NK-92 (cell line): ENCODE data around the gene HOXC12.

ENCODE experiments used
- DNase-seq: peaks from one replicate; lab custom pipeline; 2025; ENCODE audit not compliant: unreplicated experiment; lab: John Stamatoyannopoulos, UW

Gene HOXC12

GRCh38 chr12:53995002-53995377 is 40.3 kb downstream of the HOXC12 start:
- no peak for DNase-seq

DNA sequence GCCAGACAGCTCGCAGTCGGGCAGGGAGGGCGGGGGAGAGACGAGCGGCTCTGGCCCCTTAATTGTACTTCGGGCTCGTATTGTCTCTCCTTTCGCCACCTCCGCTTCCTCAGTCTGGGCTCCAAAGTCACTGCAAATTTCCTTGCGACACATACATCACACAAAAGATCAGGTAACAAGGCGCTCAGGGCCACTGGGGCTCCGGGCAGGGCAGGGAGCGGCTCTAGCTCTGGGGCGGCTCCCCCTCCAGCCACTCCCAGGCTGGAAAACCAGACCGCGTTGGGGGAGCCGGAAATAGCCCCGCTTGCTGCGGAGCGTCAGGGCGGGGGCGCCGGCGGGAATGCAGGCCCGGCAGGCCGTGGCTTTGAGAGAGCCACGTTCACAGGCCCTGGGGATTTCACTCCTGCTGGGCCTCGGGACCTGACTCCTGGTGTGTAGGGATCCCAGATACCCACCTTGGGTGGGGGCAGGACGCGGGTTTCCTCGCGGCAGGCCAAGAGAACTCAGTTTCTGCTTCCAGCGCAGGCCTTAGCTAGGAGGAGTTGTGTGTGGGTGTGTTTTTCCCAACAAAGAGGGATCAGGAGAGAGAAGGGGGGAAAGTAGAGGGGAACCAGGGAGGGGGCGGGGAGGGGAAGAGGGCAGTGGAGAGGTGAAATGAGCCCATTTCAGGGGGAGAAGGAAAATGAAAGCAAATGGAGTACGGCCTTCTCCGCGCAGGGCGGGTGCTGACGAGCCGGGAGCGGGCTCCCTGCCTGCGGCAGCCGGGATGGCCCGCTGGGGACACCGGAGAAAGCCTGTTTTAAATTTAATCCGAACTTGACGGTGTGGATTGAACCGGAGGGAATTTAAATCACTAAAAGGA is 40.9 kb downstream of the HOXC12 start:
- DNase-seq, result no peak

DNA sequence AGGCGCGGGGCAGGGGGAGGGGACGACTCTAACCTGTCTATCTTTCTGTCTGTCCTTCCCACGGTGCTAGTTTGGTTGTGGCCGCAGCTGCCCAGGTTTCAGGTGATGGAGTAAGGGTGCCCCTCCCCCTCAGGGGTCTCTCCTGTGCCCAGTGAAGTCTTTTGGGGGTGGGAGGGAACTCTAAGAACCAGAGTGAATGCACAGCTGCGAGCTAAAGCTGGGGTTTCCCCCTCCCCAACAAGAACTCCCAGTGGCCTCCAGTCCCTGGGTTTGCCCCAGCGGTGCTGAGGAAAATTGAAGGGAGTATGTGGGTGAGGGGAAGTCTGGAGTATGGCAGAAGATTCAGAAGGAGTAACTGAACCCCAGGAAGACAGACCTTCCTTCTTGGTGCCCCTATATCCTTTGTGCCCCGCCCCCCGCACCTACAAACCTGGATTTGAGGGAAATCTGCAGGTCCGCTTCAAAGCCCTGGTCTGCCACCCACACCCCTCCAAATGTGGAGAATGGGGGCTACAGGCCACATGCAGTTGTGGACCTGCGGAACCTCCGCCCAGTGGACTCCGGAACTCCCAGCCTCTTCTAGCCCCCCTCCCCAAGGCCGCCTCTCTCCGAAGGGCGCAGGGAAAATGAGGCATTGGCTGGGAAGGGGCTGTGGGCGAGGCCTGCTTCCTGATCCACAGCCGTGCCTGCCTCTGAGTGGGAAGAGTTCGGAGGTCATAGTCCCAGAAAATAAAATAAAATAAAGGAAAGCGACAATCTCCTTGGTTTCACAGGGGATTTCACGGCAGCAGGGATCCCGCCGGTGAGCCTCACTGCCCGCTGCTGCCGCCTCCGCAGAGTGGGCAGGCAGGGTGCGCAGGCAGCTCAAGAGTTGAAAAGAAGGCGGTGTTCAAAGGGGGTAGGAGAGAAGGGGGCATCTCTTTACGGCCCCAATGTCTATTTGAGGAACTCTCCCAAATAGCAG is 41.8 kb downstream of the HOXC12 start:
- DNase-seq, result no peak

DNA sequence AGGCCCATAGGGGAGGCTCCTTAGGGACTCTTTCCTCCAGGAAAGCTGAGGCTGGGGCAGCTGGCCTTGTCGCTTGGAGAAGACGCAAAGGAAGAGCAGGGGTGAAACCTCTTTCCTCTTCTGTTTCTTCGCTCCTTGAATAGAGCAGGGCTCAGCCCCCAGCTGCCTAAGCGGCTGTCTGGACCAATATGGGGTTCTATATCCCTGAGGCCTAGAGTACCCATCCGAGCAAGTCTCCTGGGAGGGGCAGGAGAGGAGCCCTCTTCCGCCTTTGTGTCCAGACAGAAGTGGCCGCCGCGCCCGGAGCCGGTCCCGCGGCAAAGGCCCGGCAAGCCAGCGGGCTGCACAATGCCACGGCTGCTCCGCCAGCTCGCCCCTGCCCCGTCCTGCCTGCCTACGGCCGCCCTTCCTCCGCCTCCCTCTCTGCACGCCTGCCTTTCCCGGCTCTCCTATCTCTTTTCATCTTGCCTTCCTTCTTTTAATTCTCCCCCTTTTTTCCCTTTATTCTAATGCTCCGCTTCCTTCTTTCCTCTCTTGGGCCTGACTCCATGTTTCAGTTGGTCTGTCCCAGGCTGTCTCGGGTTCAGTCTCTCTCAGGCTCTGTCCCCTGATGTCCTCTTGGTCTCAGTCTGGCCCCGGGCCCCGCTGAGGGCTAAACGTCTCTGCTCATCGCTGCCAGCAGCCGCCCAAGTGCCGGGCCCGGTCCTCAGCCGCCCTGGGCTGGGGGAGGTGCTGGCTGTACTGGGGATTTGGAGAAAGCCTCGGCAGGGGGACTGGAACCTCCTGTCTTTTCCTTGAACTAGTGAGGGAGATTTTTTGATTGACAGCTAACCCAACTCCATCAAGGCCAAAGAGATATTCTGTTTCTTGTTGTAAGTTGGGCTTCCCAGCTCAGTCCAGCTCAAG is 42.8 kb downstream of the HOXC12 start:
- DNase-seq, result no peak

DNA sequence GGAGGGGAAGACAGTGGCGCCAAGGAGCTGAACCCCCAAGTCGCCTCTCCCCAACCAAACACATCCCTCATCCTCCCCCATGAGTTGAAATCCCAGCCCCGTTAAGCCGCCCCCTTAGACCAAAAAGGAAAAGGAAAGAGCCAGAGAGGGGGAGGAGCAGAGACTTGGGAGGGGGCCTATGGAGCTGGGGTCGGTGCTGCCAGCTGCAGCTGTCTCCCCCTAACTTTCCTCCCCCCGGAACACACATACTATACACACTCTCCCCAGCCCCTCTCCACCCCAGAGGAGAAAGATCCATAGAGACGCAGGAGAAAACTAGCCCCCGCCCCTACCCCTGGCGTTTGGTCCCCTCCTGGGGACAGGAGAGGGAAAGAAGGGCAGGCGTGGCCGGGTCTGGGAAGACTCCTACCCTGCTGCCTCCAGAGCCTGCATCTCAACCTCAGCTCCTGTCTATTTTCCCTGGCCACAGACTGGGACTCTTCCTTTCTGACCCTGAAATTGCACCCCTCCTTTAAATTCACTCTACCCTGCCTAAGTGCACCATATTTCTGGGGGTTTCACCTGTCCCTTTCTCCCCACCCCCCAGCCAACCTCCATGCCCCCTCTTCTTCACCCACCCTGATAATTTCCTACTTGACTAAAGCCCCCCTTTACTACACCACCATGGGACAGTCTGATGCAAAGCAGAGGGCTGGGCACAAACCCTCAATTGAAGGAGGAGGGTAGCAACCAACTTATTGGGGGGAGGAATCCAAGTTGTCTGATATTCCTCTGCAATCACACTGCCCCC is 43.6 kb downstream of the HOXC12 start:
- DNase-seq, result no peak

- DNase-seq, result no peak
Measured at GRCh38 chr12:53998900-53999236, 44.2 kb downstream of the HOXC12 start.

DNA sequence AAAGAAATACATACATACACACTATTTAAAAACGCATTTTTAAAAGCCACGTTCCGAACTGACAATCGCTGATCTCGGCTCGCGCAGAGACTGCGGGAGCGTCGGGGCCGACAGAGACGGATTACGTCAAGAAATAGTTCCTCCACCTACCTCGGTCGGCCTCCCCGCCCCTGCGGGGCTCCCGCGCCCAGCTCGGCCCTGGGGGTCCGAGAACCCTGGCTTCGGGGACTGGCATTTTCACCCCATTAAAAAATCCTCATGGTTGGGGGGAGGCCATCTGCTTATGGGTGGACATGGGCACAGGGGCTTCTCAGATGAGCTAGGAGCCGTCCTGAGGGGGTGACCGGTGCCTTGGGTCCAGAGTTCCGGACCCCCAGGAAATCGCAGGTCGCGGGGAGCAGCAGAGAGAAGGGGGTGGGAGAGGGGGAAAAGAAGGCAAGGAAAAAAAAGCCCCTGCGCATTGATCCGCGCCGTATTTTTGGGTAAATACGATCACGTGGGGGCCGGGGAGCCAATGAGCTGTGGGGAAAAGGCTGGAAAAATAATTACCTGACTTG is 44.9 kb downstream of the HOXC12 start:
- DNase-seq, result no peak

- no peak for DNase-seq
Measured at GRCh38 chr12:54000116-54001114, 45.7 kb downstream of the HOXC12 start, which contains the start of gene HOXC9. TSS of gene HOXC9 (plus strand) at chr12:54000161. CDS start at chr12:54000189, 28 bp downstream.

DNA sequence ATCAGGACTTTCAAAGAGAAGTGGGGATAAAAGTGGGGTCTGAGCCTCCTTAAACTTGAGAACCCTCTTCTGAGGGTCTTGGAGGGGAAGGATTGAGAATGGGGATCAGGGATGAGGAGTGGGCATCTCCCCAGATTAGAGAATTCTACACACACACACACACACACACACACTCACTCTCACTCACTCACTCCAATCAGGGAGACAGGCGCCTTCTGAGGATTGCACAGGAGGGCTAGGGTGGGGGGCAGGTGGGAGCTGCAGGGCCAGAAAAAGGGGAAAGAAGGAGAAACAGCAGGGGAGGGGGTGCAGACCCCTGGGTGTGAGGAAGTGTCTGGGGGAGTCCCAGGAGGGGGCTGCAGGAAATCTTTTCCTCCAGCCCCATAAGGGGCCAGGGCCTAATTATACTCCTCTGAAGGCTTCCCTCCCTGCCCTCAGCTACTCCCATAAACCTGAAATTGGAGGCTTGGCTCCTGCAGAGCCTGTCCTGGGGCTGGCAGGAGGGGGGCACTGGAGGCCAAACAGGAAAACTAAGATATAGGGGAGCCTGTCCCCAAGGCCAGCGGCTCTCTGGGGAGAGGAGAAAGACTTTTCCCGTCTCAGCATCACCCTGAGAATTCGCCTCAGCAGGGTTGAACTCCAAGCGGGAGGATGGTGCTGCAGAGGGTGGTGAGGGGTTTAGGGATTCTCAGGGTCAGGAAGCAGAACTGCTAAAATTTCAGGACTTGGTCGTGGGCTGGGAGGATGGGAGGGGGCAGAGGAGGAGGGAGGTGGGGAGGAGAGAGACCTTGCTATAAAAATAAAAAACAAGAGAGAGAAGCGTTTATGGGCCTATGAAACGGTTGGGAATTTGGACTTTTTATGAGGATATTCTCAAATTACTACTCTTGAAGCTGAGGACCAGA is 46.8 kb downstream of the HOXC12 start:
- DNase-seq, result no peak

- no peak for DNase-seq
Measured at GRCh38 chr12:54002278-54002914, 47.7 kb downstream of the HOXC12 start.

- no peak for DNase-seq
Measured at GRCh38 chr12:54002915-54003389, 48.2 kb downstream of the HOXC12 start.

- no peak for DNase-seq
Measured at GRCh38 chr12:54003625-54004024, 48.9 kb downstream of the HOXC12 start.

- DNase-seq, result no peak
Measured at GRCh38 chr12:54004063-54004840, 49.5 kb downstream of the HOXC12 start.

GRCh38 chr12:54004841-54005530 is 50.3 kb downstream of the HOXC12 start:
- no peak for DNase-seq

DNA sequence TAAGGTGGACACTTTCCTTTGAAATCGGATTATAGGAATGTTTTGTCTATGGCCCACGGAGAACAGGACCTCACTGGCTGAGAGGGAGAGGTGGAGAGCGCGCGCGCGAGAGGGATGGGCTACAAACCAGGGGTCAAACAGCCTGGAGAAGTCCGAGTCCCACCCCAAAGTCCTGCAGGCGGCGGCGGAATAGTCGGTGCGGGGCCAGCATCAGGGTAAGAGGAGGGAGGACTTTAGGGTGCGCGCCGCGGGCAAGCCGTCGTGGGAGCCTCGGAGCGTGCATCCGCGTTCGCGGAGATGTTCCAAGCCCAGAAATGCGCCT is 50.8 kb downstream of the HOXC12 start:
- no peak for DNase-seq
